Stimulated activated CD4-positive, alpha-beta T cell treated with anti-CD3 and anti-CD28 coated beads, Interleukin-4, amount 100 ng/mL, for 4 hours (primary cell): Measurements from ENCODE around the gene ERP44.
"Not testable (repeated sequence)": the region's sequence is repeated elsewhere in the genome, so short reads cannot be mapped to it uniquely, and the experiment has no call there.

Source experiments
- DNase-seq, 2 experiments: peaks; one replicate each; pipeline ENCODE4 v3.0.0-alpha.2; 2020

The ERP44 gene

GRCh38 chr9:100098887-100099721 lies at the start of gene ERP44, which contains the start of gene INVS:
Gene ERP44 (minus strand): TSS chr9:100099000. CDS start chr9:100098840, 160 bp downstream.
Gene INVS (plus strand): TSS chr9:100099243. CDS start chr9:100104522, 5,279 bp downstream.
- DNase-seq: peak; percentile 90 to 97

GRCh38 chr9:100145976-100146375 lies 47.2 kb upstream of the ERP44 start:
- not testable (repeated sequence) for DNase-seq

- DNase-seq: not testable (repeated sequence)
Measured at GRCh38 chr9:100145167-100145934, 46.6 kb upstream of the ERP44 start.

GRCh38 chr9:100141862-100142261 lies 43.1 kb upstream of the ERP44 start:
- DNase-seq: not testable (repeated sequence)

- DNase-seq: not testable (repeated sequence)
Measured at GRCh38 chr9:100140303-100140702, 41.5 kb upstream of the ERP44 start.

GRCh38 chr9:100136799-100137198 lies 38.0 kb upstream of the ERP44 start:
- not testable (repeated sequence) for DNase-seq

GRCh38 chr9:100134731-100135130 lies 35.9 kb upstream of the ERP44 start:
- DNase-seq: no peak

- DNase-seq: no peak
Measured at GRCh38 chr9:100131875-100132430, 33.2 kb upstream of the ERP44 start.

- no peak for DNase-seq
Measured at GRCh38 chr9:100131216-100131615, 32.4 kb upstream of the ERP44 start.

- DNase-seq: no peak
Measured at GRCh38 chr9:100129772-100130171, 31.0 kb upstream of the ERP44 start.

GRCh38 chr9:100126423-100126822 lies 27.6 kb upstream of the ERP44 start:
- DNase-seq: no peak

GRCh38 chr9:100125910-100126309 lies 27.1 kb upstream of the ERP44 start:
- no peak for DNase-seq

- DNase-seq: no peak
Measured at GRCh38 chr9:100125236-100125635, 26.4 kb upstream of the ERP44 start.

- no peak for DNase-seq
Measured at GRCh38 chr9:100120286-100120685, 21.5 kb upstream of the ERP44 start.

- DNase-seq: no peak
Measured at GRCh38 chr9:100117316-100117715, 18.5 kb upstream of the ERP44 start.

- DNase-seq: no peak
Measured at GRCh38 chr9:100112677-100113336, 14.0 kb upstream of the ERP44 start.

- DNase-seq: no peak
Measured at GRCh38 chr9:100111235-100111634, 12.4 kb upstream of the ERP44 start.

GRCh38 chr9:100108559-100108958 lies 9.8 kb upstream of the ERP44 start:
- DNase-seq: no peak

GRCh38 chr9:100106616-100107015 lies 7.8 kb upstream of the ERP44 start:
- DNase-seq: no peak

- no peak for DNase-seq
Measured at GRCh38 chr9:100105861-100106260, 7.1 kb upstream of the ERP44 start.

- no peak for DNase-seq
Measured at GRCh38 chr9:100104314-100104713, 5.5 kb upstream of the ERP44 start.

- no peak for DNase-seq
Measured at GRCh38 chr9:100101608-100102007, 2.8 kb upstream of the ERP44 start.

GRCh38 chr9:100100146-100100667 lies 1.4 kb upstream of the ERP44 start:
- no peak for DNase-seq
